ENCODE data around the gene IGFBP3.

DNA sequence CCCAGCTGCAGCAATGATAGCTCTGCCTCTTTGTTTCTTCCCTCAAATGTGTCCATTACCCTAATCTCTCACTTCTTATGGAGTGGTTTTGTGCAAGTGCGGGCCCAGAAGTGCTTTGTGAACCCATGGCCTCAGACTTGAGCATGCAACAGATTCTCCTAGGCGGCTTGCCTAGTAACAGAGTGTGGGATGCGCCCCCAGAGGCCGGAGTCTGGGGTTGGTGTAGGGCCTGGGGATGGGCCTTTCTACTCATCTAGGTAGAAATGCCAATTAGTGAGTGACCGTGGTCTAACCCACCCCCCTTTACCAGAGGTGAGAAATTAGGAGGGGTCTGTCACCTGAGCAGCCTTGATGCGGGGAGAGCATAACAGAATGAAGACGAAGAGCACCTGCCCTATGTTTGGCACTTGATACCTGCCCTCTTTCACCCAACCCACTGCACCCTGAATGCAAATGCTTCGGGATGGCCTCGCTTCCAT is 39.8 kb downstream of the IGFBP3 start:
- TF ChIP-seq CTCF (IDR thresholded peaks at IDR 0.05) = no peak
- no peak for TF ChIP-seq POLR2A (IDR thresholded peaks at IDR 0.05)
